GM12872 (cell line): ENCODE results near the gene GNPTG.

Experiments
- TF ChIP-seq, protein P1 (sequence below): IDR thresholded peaks from 3 replicates; pipeline ENCODE4 v1.5.1; 2011; ENCODE audit warnings: low read depth, mild to moderate bottlenecking, low read length, moderate library complexity; ENCODE audit not compliant: insufficient read depth

GNPTG gene

DNA sequence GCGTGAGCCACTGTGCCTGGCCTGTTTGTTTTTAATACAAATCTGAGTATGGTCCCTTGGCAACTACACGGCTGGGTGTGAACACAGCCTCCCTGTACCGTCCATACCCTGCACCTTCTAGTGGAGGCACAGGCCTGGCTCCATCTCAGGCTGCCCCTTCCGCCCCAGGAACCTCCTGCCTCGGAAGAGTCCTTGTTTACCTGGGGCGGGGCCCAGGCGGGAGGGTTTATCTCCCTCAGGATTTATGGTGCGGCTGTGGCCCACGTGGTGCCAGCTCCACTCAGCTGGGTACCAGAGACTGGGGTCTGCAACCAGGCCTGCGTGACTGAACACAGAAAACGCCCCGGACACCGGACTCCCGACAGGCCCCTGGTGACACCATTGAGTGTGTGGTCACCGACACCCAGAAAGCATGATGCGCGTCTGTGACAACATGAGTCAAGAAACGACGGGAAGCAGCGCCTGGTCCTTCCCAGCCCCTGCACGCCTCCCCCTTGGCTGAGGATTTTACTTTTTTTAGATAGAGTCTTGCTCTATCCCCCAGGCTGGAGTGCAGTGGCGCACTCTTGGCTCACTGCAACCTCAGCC is 43.8 kb downstream of the GNPTG start:
- TF ChIP-seq, protein P1, sequence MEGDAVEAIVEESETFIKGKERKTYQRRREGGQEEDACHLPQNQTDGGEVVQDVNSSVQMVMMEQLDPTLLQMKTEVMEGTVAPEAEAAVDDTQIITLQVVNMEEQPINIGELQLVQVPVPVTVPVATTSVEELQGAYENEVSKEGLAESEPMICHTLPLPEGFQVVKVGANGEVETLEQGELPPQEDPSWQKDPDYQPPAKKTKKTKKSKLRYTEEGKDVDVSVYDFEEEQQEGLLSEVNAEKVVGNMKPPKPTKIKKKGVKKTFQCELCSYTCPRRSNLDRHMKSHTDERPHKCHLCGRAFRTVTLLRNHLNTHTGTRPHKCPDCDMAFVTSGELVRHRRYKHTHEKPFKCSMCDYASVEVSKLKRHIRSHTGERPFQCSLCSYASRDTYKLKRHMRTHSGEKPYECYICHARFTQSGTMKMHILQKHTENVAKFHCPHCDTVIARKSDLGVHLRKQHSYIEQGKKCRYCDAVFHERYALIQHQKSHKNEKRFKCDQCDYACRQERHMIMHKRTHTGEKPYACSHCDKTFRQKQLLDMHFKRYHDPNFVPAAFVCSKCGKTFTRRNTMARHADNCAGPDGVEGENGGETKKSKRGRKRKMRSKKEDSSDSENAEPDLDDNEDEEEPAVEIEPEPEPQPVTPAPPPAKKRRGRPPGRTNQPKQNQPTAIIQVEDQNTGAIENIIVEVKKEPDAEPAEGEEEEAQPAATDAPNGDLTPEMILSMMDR = no peak

DNA sequence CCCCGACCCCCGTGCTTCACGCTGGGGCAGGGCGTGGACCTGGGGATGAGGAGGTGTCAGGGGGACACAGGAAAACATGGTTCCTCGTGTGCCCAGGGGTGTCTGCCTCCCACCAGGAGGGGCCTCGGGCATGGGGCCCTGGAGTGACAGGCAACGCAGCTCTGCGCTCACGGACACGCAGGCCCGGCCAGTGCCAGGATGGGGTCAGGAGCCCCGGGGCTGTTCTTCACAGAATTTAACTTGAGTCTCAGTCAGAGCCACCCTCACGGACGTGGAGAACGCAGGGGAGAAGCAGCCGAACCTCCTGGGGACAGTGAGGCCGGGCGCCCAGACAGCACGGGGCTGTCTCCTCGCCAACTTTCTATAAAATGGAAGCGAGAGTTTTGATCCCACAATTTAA is 46.0 kb downstream of the GNPTG start:
- TF ChIP-seq, protein P1 = no peak

DNA sequence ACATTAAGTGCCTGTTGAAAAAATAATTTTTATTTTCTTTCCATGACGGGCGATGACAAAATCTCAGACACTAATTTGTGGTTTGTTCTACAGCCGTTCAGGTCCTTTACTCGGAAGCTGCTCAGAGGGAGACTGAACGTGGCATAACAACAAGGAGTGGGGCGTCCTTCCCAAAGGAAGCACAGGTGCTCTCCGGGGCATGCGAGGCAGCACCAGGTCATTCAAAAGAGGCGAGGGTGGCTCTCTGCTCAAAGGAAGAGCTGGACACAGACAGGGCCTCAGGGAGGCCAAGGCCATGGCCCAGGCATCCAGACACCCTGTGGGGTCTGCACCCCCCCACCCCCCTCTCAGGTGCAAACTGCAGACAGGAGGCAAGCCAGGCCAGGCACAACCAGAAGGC is 46.6 kb downstream of the GNPTG start:
- TF ChIP-seq, protein P1 = no peak

GRCh38 chr16:1398826-1399581 is 47.3 kb downstream of the GNPTG start:
- TF ChIP-seq, protein P1 = no peak

GRCh38 chr16:1401061-1401757 is 49.5 kb downstream of the GNPTG start:
- TF ChIP-seq, protein P1 = no peak

DNA sequence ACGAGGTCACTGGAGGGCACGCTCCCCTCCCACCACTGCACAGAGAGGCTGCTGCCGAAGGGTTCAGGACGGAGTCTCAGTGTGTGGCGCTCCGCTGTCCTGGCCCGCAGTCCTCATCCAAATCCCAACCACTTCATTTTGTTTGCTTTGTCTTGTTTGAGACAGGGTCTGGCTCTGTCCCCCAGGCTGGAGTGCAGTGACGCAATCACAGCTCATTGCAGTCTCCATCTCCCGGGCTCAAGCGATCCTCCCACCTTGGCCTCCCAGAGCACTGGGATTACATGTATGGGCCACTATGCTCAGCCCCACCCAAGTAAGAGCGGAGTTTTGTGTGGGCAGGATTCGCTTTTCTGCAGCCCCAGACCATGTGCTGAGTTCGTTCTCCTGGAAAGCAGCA is 50.0 kb downstream of the GNPTG start:
- TF ChIP-seq, protein P1 = no peak

GRCh38 chr16:1403036-1403435 is 51.3 kb downstream of the GNPTG start:
- TF ChIP-seq, protein P1 = no peak
